Central memory CD4-positive, alpha-beta T cell (primary cell): ENCODE measurements around the gene PTPRO.
"Not testable (repeated sequence)": the region's sequence is repeated elsewhere in the genome, so short reads cannot be mapped to it uniquely, and the experiment has no call there.

Source experiments
- DNase-seq: peaks from one replicate; pipeline ENCODE4 v3.0.0; 2022

PTPRO gene

GRCh38 chr12:15605881-15606590 is 283.7 kb downstream of the PTPRO start:
- no peak for DNase-seq

- no peak for DNase-seq
Observed at GRCh38 chr12:15608406-15608805, 286.1 kb downstream of the PTPRO start.

- DNase-seq = no peak
Observed at GRCh38 chr12:15608941-15609340, 286.6 kb downstream of the PTPRO start.

- no peak for DNase-seq
Observed at GRCh38 chr12:15613981-15614380, 291.7 kb downstream of the PTPRO start.

- not testable (repeated sequence) for DNase-seq
Observed at GRCh38 chr12:15616495-15616894, 294.2 kb downstream of the PTPRO start.

- DNase-seq = no peak
Observed at GRCh38 chr12:15620741-15621539, 298.6 kb downstream of the PTPRO start.

- DNase-seq = no peak
Observed at GRCh38 chr12:15625075-15625474, 302.8 kb downstream of the PTPRO start.

GRCh38 chr12:15627995-15628945 is 306.0 kb downstream of the PTPRO start:
- DNase-seq = no peak

GRCh38 chr12:15629108-15629507 is 306.8 kb downstream of the PTPRO start:
- no peak for DNase-seq

GRCh38 chr12:15629761-15630160 is 307.5 kb downstream of the PTPRO start:
- no peak for DNase-seq

- DNase-seq = no peak
Observed at GRCh38 chr12:15631007-15631715, 308.9 kb downstream of the PTPRO start.

GRCh38 chr12:15632708-15633107 is 310.4 kb downstream of the PTPRO start:
- DNase-seq = no peak

GRCh38 chr12:15633201-15633600 is 310.9 kb downstream of the PTPRO start:
- no peak for DNase-seq

- DNase-seq = no peak
Observed at GRCh38 chr12:15634010-15634683, 311.8 kb downstream of the PTPRO start.

- no peak for DNase-seq
Observed at GRCh38 chr12:15636060-15636890, 314.0 kb downstream of the PTPRO start.

- no peak for DNase-seq
Observed at GRCh38 chr12:15638231-15638630, 315.9 kb downstream of the PTPRO start.

GRCh38 chr12:15644700-15645099 is 322.4 kb downstream of the PTPRO start:
- no peak for DNase-seq

- DNase-seq = no peak
Observed at GRCh38 chr12:15646581-15646980, 324.3 kb downstream of the PTPRO start.
